HFF-Myc (cell line): Measurements from ENCODE around the gene CSNK1G2.

Experiments
- DNase-seq: peaks from one replicate; pipeline ENCODE4 v3.0.0-alpha.2; 2011; ENCODE audit warnings: low read depth; ENCODE audit errors: extremely low read depth
- H3K4me3 ChIP-seq: replicated peaks from 2 replicates; pipeline ENCODE4 v1.5.1; 2011; ENCODE audit warnings: low read depth, mild to moderate bottlenecking, control low read depth, low read length
- CTCF ChIP-seq: IDR thresholded peaks from 2 replicates; pipeline ENCODE4 v1.5.1; 2012; ENCODE audit warnings: mild to moderate bottlenecking, low read depth, low read length, control low read depth; ENCODE audit errors: missing control alignments

Gene CSNK1G2

GRCh38 chr19:1961000-1961883 lies 20.3 kb downstream of the CSNK1G2 start:
- no peak for TF ChIP-seq CTCF
- no peak for DNase-seq
- no peak overlapping the region for H3K4me3 ChIP-seq

GRCh38 chr19:1962674-1963073 lies 21.7 kb downstream of the CSNK1G2 start:
- H3K4me3 ChIP-seq: no peak overlapping the region
- DNase-seq: no peak
- no peak for TF ChIP-seq CTCF

- DNase-seq: no peak
- H3K4me3 ChIP-seq: no peak overlapping the region
These were observed 26.2 kb downstream of the CSNK1G2 start for GRCh38 chr19:1967087-1967608.

GRCh38 chr19:1968279-1969175 lies 27.6 kb downstream of the CSNK1G2 start:
- no peak overlapping the region for H3K4me3 ChIP-seq
- no peak for TF ChIP-seq CTCF
- no peak for DNase-seq

More at GRCh38 chr19:1967087-1967608, 26.2 kb downstream of the CSNK1G2 start:
- TF ChIP-seq CTCF: no peak

- no peak overlapping the region for H3K4me3 ChIP-seq
- no peak for TF ChIP-seq CTCF
- no peak for DNase-seq
These were observed 28.4 kb downstream of the CSNK1G2 start for GRCh38 chr19:1969176-1970002.

- no peak for TF ChIP-seq CTCF
- no peak overlapping the region for H3K4me3 ChIP-seq
- DNase-seq: no peak
These were observed 29.2 kb downstream of the CSNK1G2 start for GRCh38 chr19:1970003-1970805.
